Measurements from ENCODE around the gene OTUD7B.

The OTUD7B gene

DNA sequence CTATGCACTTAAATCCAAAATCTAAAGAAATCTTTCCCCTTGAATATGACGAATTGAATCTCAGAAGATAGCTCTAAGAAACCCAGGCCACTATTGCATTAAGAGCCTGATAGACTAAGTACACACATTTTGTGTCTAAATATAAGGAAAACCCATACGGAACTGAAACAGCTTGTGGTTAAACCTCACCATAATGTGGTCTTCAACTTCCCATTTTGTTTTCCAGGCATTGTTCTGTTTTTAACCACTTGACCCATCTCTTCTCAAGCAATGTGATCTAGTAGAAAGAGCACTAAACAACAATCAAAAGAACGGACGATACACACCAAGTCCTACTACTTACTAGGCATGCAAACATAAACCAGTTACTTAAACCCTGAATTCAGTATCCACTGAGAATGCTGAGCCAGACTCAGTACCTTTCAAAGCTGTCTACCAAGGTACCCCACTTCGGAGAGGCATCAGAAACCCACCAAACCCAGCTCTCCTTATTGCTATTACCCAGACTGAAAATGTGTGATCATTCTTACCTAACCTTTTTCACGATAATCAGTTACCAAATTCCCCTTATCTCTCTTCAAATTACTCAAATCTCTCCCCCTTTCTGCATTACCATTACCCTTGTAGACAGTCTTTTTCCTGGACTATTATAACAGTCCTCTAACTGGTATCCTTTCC lies 12.8 kb downstream of the OTUD7B start:
- TF ChIP-seq TAF1 (IDR thresholded peaks at IDR 0.05; ENCODE audit: borderline replicate concordance, insufficient read depth, low read length) = no peak
- no peak for TF ChIP-seq POLR2AphosphoS5 (IDR thresholded peaks at IDR 0.05; ENCODE audit: low read depth, low read length)
- no peak for TF ChIP-seq FOXP2 (optimal IDR thresholded peaks at IDR 0.05; ENCODE audit: borderline replicate concordance, extremely low read depth, extremely low read length, insufficient read depth)
- TF ChIP-seq SIN3A (IDR thresholded peaks at IDR 0.05; ENCODE audit: borderline replicate concordance, insufficient read depth, low read length) = no peak
- TF ChIP-seq, protein P1, sequence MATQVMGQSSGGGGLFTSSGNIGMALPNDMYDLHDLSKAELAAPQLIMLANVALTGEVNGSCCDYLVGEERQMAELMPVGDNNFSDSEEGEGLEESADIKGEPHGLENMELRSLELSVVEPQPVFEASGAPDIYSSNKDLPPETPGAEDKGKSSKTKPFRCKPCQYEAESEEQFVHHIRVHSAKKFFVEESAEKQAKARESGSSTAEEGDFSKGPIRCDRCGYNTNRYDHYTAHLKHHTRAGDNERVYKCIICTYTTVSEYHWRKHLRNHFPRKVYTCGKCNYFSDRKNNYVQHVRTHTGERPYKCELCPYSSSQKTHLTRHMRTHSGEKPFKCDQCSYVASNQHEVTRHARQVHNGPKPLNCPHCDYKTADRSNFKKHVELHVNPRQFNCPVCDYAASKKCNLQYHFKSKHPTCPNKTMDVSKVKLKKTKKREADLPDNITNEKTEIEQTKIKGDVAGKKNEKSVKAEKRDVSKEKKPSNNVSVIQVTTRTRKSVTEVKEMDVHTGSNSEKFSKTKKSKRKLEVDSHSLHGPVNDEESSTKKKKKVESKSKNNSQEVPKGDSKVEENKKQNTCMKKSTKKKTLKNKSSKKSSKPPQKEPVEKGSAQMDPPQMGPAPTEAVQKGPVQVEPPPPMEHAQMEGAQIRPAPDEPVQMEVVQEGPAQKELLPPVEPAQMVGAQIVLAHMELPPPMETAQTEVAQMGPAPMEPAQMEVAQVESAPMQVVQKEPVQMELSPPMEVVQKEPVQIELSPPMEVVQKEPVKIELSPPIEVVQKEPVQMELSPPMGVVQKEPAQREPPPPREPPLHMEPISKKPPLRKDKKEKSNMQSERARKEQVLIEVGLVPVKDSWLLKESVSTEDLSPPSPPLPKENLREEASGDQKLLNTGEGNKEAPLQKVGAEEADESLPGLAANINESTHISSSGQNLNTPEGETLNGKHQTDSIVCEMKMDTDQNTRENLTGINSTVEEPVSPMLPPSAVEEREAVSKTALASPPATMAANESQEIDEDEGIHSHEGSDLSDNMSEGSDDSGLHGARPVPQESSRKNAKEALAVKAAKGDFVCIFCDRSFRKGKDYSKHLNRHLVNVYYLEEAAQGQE (IDR thresholded peaks at IDR 0.05; ENCODE audit: insufficient read depth in 1 of 2, low read depth in 2 of 2, low read length in 2 of 2) = no peak

GRCh38 chr1:149995927-149996326 lies 14.6 kb downstream of the OTUD7B start:
- no peak for TF ChIP-seq POLR2AphosphoS5 (IDR thresholded peaks at IDR 0.05; ENCODE audit: low read depth, low read length)
- no peak for TF ChIP-seq FOXP2 (optimal IDR thresholded peaks at IDR 0.05; ENCODE audit: borderline replicate concordance, extremely low read depth, extremely low read length, insufficient read depth)
- no peak for TF ChIP-seq SIN3A (IDR thresholded peaks at IDR 0.05; ENCODE audit: borderline replicate concordance, insufficient read depth, low read length)
- TF ChIP-seq, protein P1 (IDR thresholded peaks at IDR 0.05; ENCODE audit: insufficient read depth in 1 of 2, low read depth in 2 of 2, low read length in 2 of 2) = no peak
- no peak for TF ChIP-seq TAF1 (IDR thresholded peaks at IDR 0.05; ENCODE audit: borderline replicate concordance, insufficient read depth, low read length)

GRCh38 chr1:149993764-149994163 lies 16.8 kb downstream of the OTUD7B start:
- TF ChIP-seq SIN3A (IDR thresholded peaks at IDR 0.05; ENCODE audit: borderline replicate concordance, insufficient read depth, low read length) (no peak), TAF1 (IDR thresholded peaks at IDR 0.05; ENCODE audit: borderline replicate concordance, insufficient read depth, low read length) (no peak), POLR2AphosphoS5 (IDR thresholded peaks at IDR 0.05; ENCODE audit: low read depth, low read length) (no peak), FOXP2 (optimal IDR thresholded peaks at IDR 0.05; ENCODE audit: borderline replicate concordance, extremely low read depth, extremely low read length, insufficient read depth) (no peak)
- TF ChIP-seq, protein P1 (IDR thresholded peaks at IDR 0.05; ENCODE audit: insufficient read depth in 1 of 2, low read depth in 2 of 2, low read length in 2 of 2) = no peak

DNA sequence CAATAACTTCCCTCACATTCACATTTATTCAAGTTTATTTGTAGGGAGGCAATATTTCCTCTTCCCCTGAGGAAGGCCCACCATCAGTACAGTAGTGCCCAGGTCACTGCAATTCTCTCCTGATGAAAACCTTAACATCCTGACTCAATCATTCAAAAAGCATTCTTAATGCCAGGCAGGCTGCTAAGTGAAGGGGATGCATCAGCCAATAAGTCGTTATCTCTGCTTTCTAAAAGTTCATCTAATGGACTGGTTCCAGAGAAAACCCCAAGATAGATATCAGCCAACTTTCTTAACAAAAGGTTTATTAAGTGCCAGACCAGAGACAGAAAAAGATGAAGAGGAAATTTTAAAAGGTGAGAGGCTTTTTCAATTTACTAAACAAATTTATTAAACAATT lies 17.3 kb downstream of the OTUD7B start:
- TF ChIP-seq SIN3A (IDR thresholded peaks at IDR 0.05; ENCODE audit: borderline replicate concordance, insufficient read depth, low read length) = no peak
- TF ChIP-seq TAF1 (IDR thresholded peaks at IDR 0.05; ENCODE audit: borderline replicate concordance, insufficient read depth, low read length) = no peak
- TF ChIP-seq, protein P1 (IDR thresholded peaks at IDR 0.05; ENCODE audit: insufficient read depth in 1 of 2, low read depth in 2 of 2, low read length in 2 of 2) = no peak
- no peak for TF ChIP-seq FOXP2 (optimal IDR thresholded peaks at IDR 0.05; ENCODE audit: borderline replicate concordance, extremely low read depth, extremely low read length, insufficient read depth)
- no peak for TF ChIP-seq POLR2AphosphoS5 (IDR thresholded peaks at IDR 0.05; ENCODE audit: low read depth, low read length)

Measured in PFSK-1 (cell line).